ENCODE data around the gene FOXP4. TPM values are rescaled to one million over a fixed set of nuclear protein-coding genes. Genes with fewer than 3 reads are reported as not detected.

The FOXP4 gene
- total and polyA plus RNA-seq, 2 of the 13 experiments (the other 11 are each of a cell fraction or from before 2014, with no cell fraction given): 11.0 to 12.4 TPM

DNA sequence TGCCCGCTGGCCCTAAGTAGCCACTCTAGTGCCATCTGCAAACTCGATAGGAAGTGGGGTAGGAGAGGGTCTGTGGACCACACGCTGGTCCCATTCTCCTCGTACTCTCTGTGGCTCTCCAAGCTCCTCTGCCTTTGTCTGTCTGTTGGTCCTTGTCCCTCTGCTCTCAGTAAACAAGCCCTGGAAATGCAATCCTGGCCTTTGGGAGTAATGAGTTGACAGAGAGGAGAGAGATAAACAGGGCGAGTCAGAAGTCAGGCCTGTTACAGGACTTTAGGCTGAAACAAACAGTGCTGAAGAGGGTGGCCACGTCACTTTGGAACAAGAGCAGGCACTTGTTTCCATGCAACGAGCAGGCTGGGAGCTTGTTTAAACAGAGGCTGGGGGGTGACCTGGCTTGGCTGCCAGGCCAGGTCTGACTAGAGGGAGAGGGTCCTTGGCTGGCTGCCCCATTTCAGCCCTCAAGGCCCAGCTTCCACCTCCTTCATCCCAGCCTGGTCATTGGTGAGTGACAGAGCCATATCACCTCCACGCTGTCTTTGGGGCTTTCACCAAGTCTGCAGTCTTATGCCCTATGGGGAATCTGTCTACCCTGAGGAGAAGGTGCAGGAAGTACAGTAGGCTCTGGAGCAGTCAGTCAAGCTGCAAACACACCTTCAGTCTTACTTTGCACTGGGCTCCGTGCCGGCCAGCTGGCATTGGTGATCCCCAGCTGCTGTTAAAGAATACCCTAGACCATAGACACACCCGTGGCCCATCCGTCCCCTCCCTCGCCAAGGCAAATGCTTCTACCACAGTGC, 22.6 kb downstream of the FOXP4 start (continued):
- TF ChIP-seq ZFP36 (IDR thresholded peaks at IDR 0.05; ENCODE audit: borderline replicate concordance, low read depth, low read length, partially characterized antibody) (peak; percentile 16), TSC22D2 (CRISPR knock-in tag; IDR thresholded peaks at IDR 0.05; ENCODE audit: borderline replicate concordance) (peak; percentile 80; the same call in 1 of the 2 replicates), RARA (CRISPR knock-in tag; IDR thresholded peaks at IDR 0.05) (peak; percentile 93), ZNF724P (CRISPR knock-in tag; IDR thresholded peaks at IDR 0.05; ENCODE audit: borderline replicate concordance) (peak; percentile 71; the same call in 1 of the 2 replicates), ZNF891 (CRISPR knock-in tag; IDR thresholded peaks at IDR 0.05) (no peak), ZNF776 (CRISPR knock-in tag; IDR thresholded peaks at IDR 0.05) (0 out of 2 replicates have a peak, but pooled peaks have one; percentile 36), SNAI1 (CRISPR knock-in tag; IDR thresholded peaks at IDR 0.05; ENCODE audit: borderline replicate concordance) (no peak), MIER2 (CRISPR knock-in tag; IDR thresholded peaks at IDR 0.05) (peak; percentile 82), ZMYM2 (CRISPR knock-in tag; IDR thresholded peaks at IDR 0.05) (peak; percentile 80; the same call in 1 of the 2 replicates), PITX1 (CRISPR knock-in tag; IDR thresholded peaks at IDR 0.05) (peak; percentile 93), ZNF607 (CRISPR knock-in tag; IDR thresholded peaks at IDR 0.05; ENCODE audit: borderline replicate concordance) (peak; percentile 77), HNRNPK (IDR thresholded peaks at IDR 0.05; ENCODE audit: low read depth, low read length, poor library complexity, severe bottlenecking) (no peak), BCL6 (CRISPR knock-in tag; IDR thresholded peaks at IDR 0.05) (peak; percentile 89), THYN1 (CRISPR knock-in tag; IDR thresholded peaks at IDR 0.05; ENCODE audit: borderline replicate concordance, low read depth) (0 out of 2 replicates have a peak, but pooled peaks have one; percentile 78), NFKB2 (CRISPR knock-in tag; IDR thresholded peaks at IDR 0.05; ENCODE audit: borderline replicate concordance) (peak; percentile 60; the same call in 1 of the 2 replicates), RNF2 (conservative IDR thresholded peaks at IDR 0.05; ENCODE audit: low read depth) (peak; percentile 38; the same call in 1 of the 2 replicates)
- TF ChIP-seq, protein P1, sequence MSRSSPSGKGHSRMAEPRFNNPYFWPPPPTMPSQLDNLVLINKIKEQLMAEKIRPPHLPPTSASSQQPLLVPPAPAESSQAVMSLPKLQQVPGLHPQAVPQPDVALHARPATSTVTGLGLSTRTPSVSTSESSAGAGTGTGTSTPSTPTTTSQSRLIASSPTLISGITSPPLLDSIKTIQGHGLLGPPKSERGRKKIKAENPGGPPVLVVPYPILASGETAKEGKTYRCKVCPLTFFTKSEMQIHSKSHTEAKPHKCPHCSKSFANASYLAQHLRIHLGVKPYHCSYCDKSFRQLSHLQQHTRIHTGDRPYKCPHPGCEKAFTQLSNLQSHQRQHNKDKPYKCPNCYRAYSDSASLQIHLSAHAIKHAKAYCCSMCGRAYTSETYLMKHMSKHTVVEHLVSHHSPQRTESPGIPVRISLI (CRISPR knock-in tag; IDR thresholded peaks at IDR 0.05; ENCODE audit: borderline replicate concordance): no peak
- TF ChIP-seq, protein P2, sequence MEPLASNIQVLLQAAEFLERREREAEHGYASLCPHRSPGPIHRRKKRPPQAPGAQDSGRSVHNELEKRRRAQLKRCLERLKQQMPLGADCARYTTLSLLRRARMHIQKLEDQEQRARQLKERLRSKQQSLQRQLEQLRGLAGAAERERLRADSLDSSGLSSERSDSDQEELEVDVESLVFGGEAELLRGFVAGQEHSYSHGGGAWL (CRISPR knock-in tag; IDR thresholded peaks at IDR 0.05): no peak
- TF ChIP-seq, protein P3, sequence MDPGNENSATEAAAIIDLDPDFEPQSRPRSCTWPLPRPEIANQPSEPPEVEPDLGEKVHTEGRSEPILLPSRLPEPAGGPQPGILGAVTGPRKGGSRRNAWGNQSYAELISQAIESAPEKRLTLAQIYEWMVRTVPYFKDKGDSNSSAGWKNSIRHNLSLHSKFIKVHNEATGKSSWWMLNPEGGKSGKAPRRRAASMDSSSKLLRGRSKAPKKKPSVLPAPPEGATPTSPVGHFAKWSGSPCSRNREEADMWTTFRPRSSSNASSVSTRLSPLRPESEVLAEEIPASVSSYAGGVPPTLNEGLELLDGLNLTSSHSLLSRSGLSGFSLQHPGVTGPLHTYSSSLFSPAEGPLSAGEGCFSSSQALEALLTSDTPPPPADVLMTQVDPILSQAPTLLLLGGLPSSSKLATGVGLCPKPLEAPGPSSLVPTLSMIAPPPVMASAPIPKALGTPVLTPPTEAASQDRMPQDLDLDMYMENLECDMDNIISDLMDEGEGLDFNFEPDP (CRISPR knock-in tag; conservative IDR thresholded peaks at IDR 0.05): no peak
- TF ChIP-seq, protein P4, sequence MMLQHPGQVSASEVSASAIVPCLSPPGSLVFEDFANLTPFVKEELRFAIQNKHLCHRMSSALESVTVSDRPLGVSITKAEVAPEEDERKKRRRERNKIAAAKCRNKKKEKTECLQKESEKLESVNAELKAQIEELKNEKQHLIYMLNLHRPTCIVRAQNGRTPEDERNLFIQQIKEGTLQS (CRISPR knock-in tag; IDR thresholded peaks at IDR 0.05): peak; percentile 25; the same call in 1 of the 2 replicates
- TF ChIP-seq, protein P5, sequence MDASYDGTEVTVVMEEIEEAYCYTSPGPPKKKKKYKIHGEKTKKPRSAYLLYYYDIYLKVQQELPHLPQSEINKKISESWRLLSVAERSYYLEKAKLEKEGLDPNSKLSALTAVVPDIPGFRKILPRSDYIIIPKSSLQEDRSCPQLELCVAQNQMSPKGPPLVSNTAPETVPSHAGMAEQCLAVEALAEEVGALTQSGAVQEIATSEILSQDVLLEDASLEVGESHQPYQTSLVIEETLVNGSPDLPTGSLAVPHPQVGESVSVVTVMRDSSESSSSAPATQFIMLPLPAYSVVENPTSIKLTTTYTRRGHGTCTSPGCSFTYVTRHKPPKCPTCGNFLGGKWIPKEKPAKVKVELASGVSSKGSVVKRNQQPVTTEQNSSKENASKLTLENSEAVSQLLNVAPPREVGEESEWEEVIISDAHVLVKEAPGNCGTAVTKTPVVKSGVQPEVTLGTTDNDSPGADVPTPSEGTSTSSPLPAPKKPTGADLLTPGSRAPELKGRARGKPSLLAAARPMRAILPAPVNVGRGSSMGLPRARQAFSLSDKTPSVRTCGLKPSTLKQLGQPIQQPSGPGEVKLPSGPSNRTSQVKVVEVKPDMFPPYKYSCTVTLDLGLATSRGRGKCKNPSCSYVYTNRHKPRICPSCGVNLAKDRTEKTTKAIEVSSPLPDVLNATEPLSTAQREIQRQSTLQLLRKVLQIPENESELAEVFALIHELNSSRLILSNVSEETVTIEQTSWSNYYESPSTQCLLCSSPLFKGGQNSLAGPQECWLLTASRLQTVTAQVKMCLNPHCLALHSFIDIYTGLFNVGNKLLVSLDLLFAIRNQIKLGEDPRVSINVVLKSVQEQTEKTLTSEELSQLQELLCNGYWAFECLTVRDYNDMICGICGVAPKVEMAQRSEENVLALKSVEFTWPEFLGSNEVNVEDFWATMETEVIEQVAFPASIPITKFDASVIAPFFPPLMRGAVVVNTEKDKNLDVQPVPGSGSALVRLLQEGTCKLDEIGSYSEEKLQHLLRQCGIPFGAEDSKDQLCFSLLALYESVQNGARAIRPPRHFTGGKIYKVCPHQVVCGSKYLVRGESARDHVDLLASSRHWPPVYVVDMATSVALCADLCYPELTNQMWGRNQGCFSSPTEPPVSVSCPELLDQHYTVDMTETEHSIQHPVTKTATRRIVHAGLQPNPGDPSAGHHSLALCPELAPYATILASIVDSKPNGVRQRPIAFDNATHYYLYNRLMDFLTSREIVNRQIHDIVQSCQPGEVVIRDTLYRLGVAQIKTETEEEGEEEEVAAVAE (CRISPR knock-in tag; IDR thresholded peaks at IDR 0.05; ENCODE audit: borderline replicate concordance): peak; percentile 64

Measured in HepG2 (cell line).